ENCODE measurements around the gene TMEM185B.

TMEM185B gene

GRCh38 chr2:120177001-120177621, 46.1 kb downstream of the TMEM185B start:
- Mint-ChIP-seq H3K4me1 (peaks cover 34% of the 10 kb centered on the region), H3K9me3 (no peaks in the 10 kb centered on the region), H3K27ac (peak overlapping the region; percentile 94 to 95), H3K27me3 (no peaks in the 10 kb centered on the region), H3K4me3 (peak overlapping the region; percentile 91 to 94)
- peak; percentile 86 to 89 for DNase-seq
- ATAC-seq: peak; percentile 98

DNA sequence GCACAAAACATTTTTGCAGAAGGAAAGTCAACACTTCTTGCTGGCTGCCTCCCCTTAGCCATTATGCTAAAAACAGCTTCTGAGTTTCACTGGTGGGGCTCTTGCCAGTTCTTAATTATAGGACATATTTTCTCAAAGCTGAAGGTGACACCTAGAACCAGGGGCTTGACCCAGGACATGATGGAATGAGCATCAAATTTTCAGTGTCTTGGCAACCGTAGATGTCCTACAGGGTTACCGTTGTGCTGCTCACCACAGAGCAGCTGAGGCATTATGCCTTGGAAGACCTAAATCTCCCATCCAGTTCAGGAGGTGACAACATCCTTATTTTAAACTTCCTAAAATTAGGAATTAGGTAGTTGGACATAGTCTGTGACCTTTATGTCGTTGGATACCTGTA, 46.7 kb downstream of the TMEM185B start:
- H3K4me1 Mint-ChIP-seq: peaks cover 28% of the 10 kb centered on the region
- ATAC-seq (no peak), DNase-seq (no peak)
- no peaks in the 10 kb centered on the region for H3K9me3 Mint-ChIP-seq
- H3K27me3 Mint-ChIP-seq: no peaks in the 10 kb centered on the region
- H3K4me3 Mint-ChIP-seq: peak overlapping the region in 1 of 2 donors; percentile 91
- H3K27ac Mint-ChIP-seq: peak overlapping the region; percentile 94 to 95

- Mint-ChIP-seq H3K4me3 (peak overlapping the region in 1 of 2 donors; percentile 27), H3K27me3 (no peaks in the 10 kb centered on the region), H3K9me3 (no peaks in the 10 kb centered on the region), H3K27ac (no peak overlapping the region), H3K4me1 (peaks cover 25% of the 10 kb centered on the region)
- DNase-seq (peak in 1 of 2 donors; percentile 16), ATAC-seq (no peak)
Observed at GRCh38 chr2:120174963-120175581, 48.1 kb downstream of the TMEM185B start.
